Measurements from ENCODE around the gene TFPT.
A peak's percentile ranks its signal among the peaks of the same experiment; 100 is the strongest.
"Not testable (repeated sequence)": the region's sequence is repeated elsewhere in the genome, so short reads cannot be mapped to it uniquely, and the experiment has no call there.

Gene TFPT

DNA sequence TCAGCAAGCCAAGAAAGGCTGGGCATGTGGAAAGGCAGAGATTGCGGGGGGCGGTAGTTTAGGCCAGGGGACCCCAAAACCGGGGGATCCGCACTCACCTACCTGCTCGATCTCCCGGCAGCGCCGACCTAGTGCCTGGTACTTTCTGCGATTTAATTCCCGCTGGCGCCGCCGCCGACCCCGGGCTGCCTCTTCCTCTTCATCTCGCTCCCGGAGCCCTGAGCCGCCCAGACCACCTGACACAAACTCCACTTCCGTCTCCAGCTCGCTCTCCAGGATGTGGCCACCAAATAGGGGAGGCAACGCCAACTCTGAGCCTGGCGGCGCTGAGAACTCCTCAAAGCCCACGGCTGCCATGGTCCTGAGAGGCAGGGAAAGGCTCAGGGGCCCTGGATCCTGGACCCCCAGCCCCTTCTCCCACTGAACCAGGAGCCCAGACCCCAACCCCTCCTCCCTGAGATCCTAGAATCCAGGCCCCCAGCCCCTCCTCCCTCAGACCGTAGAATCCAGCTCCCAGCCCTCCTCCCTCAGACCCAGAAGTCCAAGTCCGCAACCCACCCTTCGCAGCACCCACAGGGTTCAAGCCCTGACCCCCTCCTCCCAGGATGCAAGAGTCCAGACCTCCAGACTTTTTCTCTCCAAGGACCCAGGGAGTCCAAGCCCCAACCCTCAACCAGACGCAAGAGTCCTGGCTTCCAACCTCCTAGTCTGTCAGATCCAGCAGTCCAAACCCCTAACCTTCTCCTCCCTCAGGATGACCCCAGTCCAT, 933 bp downstream of the TFPT start:
- DNase-seq: no peak

DNA sequence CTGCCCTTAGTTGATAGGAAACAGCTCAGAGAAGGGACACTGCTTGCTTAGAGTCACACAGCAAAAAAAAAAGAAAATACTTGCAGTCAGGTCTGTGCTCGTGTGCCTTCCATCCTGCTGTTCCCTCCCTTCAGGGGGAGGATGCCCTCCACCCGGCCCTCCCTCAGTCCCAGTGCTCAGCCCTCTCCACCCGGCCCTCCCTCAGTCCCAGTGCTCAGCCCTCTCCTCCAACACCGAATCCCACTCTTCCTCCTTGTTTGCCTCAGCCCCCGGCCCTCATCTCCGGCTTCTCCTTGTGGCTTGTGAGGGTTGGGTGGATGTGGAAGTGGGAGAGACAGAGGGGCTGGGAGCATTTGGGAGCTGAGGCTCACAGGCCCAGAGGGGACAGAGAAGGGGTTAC, 5.8 kb downstream of the TFPT start:
- DNase-seq: no peak

DNA sequence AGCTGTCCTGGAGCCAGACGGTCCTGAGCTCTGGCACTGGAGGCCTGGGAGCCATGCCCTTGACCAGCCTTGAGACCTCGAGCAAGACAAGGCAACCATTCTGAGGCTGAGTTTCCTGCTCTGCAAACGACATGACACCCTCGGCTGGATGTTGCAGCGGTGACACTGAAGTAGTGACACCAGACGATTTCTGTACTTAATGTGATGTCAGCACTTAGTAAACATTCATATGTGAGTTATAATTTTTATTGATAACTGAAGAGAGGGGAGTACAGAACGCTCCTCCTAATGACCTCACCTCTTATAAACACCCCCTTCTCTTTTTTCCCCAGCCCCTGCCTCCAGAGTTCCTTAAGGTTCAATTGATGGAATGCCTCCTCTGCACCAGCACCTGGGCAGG, 7.0 kb downstream of the TFPT start:
- no peak for DNase-seq

GRCh38 chr19:54107876-54108490, 7.5 kb downstream of the TFPT start:
- DNase-seq: no peak

DNA sequence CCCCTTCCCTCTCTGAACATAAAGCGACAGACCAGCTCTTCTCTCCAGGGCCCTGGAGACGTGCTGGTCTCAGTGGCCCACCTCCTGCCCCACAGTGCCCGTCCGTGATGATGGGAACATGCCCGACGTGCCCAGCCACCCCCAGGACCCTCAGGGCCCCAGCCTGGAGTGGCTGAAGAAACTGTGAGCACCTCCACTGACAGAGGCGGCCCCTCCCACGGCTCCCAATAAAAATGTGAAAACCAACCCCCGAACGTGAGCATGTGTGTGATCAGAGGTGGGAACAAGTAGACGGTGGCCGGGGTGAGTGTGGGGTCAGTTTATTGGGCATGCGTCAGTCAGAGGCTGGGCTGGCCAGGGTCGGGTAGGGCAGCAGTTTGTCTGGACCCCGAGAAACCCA, 8.7 kb downstream of the TFPT start:
- no peak for DNase-seq

GRCh38 chr19:54105796-54106195, 9.7 kb downstream of the TFPT start:
- DNase-seq: no peak

DNA sequence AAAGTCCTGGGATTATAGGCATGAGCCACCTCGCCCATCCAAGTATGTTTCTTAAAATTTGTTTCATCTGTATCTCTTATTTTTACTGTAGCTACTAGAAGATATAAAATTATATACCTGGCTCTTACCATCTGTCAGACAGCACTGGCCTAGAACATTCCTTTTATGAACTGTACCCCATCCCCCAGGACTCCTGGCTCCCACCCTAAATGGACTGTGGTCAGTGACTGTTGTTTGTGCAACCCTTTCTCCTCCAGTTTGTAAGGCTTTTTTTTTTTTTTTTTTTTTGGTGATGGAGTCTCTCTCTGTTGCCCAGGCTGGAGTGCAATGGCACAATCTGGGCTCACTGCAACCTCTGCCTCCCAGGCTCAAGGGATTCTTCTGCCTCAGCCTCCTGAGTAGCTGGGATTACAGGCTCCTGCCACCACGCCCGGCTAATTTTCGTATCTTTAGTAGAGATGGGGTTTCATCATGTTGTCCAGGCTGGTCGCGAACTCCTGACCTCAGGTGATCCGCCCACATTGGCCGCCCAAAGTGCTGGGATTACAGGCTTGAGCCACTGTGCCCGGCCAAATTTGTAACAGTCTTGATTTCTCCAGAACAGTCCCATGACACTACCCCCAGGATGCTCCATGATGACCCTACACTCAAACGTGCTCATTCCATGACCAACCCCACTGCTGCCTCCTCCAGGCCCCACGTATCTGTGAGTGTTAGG, 10.3 kb downstream of the TFPT start:
- DNase-seq: no peak

DNA sequence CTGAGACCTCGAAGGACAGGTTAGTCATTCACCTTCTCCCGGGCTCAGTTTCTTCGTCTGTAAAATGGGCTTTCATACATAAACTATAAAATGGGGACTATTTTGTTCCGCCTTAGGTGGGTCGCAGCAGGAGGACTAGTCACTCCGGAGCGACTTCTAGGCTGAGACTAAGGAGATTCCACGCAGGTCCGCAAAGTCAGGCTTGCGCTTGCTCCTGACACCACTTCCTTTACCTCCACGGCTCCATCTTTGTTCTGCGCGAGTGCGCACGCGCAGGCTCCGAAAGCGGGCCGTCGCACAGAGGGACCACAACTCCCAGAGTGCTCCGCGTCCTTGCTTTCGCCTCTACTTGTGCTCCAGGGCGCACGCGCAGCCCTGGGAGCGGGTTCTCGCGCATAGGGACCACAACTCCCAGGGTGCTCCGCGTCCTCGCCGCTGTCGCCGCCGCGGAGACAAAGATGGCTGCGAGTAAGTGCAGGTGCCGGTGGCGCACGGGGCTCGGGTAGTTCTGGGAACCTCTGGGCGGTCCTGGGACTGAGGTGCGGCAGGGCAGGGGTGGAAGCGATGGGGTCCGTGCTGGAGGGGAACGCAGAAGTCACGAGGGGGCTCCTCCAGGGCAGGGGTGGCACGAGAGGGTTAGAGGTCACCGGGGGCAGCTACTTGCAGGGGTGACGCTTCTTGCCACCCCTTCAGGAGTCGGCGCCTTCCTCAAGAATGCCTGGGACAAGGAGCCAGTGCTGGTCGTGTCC, 12.9 kb downstream of the TFPT start, which contains the start of gene NDUFA3:
Gene NDUFA3, plus strand, starts transcription at position 435 of the 749 bp plus-strand sequence. Its CDS starts 24 bp downstream, at position 459.
- peak; percentile 90 for DNase-seq

GRCh38 chr19:54100561-54100960, 14.9 kb downstream of the TFPT start, which contains the start of gene OSCAR:
TSS of gene OSCAR (minus strand) at chr19:54100803. CDS start at chr19:54100792, 11 bp downstream.
- DNase-seq: no peak

DNA sequence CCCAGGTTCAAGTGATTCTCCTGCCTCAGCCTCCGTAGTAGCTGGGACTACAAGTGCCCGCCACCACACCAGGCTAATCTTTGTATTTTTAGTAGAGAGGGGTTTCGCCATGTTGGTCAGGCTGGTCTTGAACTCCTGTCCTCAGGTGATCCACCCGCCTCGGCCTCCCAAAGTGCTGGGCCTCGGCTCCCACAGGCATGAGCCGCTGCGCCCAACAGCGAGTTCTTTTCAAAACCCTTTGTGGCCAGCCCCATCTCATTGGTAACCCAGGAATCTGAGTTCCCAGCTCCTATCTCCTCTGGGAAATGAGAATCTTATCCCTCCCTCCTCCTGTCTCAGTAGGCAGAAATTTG, 15.6 kb downstream of the TFPT start:
- not testable (repeated sequence) for DNase-seq

GRCh38 chr19:54099190-54099902, 16.1 kb downstream of the TFPT start:
- no peak for DNase-seq

- DNase-seq: no peak
Measured at GRCh38 chr19:54096617-54097106, 18.8 kb downstream of the TFPT start.

DNA sequence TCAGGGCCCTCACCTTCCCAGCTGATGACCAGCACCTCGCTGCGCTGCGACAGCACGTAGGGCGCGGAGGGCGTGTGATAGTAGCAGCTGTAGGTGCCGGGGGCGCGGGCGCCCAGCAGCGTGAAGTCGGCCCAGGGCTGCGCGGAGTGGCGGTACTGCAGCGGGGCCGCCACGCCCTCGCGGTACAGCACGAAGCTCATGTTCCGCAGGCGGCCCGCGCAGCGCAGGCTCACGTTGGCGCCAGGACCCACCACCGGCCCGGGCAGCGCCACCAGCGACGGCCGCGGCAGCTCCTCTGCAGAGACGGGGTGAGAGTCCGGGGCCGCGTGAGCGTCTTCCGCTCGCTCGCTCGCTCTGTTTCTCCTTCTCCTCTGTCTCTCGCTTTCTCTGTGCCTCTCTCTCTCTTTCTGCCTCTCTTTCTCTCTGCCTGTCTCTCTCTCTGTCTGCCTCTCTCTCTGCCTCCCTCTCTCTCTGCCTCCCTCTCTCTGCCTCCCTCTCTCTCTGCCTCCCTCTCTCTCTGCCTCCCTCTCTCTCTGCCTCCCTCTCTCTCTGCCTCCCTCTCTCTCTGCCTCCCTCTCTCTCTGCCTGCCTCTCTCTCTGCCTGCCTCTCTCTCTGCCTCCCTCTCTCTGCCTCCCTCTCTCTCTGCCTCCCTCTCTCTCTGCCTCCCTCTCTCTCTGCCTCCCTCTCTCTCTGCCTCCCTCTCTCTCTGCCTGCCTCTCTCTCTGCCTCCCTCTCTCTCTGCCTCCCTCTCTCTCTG, 19.4 kb downstream of the TFPT start:
- not testable (repeated sequence) for DNase-seq

- no peak for DNase-seq
Measured at GRCh38 chr19:54095136-54095858, 20.2 kb downstream of the TFPT start.

GRCh38 chr19:54094426-54095000, 20.9 kb downstream of the TFPT start:
- no peak for DNase-seq

GRCh38 chr19:54084410-54084809, 31.0 kb downstream of the TFPT start:
- no peak for DNase-seq

DNA sequence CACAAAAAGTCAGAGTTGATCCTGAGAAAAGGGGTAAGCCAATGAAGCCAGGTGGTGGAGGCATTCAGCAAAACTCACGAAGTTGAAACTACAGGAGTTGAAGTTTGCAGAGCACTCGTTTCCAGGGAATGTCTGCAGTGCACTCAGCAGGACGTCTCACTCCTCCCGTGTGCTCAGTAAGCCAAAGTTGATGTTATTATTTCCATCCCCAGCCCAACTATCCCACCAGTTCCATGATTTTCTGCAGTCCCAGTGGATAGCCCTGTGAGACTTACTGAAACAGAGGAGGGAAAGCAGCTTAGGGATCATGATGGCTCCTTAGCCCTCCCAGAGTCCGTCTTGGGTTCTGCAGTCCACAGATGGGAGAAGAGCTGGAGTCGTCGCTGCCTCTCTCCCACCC, 34.4 kb downstream of the TFPT start, which contains the start of gene TARM1:
Gene TARM1, minus strand, starts transcription at position 334 of the 400 bp plus-strand sequence. Its CDS starts 25 bp downstream, at position 309.
- DNase-seq: no peak

- no peak for DNase-seq
Measured at GRCh38 chr19:54077334-54077733, 38.1 kb downstream of the TFPT start.

DNA sequence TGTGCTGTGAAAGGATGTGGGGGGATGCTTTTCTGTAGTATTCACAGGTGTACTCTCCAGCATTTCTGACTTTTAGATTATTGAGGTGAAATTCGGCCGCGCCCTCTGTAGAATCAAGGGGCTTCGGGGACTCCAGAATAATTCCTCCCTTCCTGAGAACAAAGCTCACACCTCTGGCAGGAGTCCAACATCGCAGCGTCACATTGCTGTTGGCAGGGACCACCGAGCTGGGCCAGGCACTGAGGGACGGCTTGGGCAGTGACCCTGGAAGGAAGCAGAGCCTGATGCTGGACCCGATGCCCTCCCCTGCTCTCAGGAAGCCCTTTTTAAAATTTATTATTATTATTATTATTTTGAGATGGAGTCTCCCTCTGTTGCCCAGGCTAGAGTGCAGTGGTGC, 40.6 kb downstream of the TFPT start:
- no peak for DNase-seq

GRCh38 chr19:54073829-54074228, 41.6 kb downstream of the TFPT start:
- DNase-seq: no peak
